ENCODE measurements around the gene SLC9C1.

The SLC9C1 gene

GRCh38 chr3:112133626-112134334, 160.2 kb downstream of the SLC9C1 start:
- intact Hi-C loops (cut with DNase I) = no loop called here
- DNase-seq = no peak

- intact Hi-C loops (cut with DNase I) = no loop called here
Observed at GRCh38 chr3:112132975-112133448, 161.0 kb downstream of the SLC9C1 start, which contains the start of gene GCSAM. Gene GCSAM (minus strand): TSS chr3:112133248. CDS start chr3:112133120, 128 bp downstream.

GRCh38 chr3:112132554-112132953, 161.5 kb downstream of the SLC9C1 start:
- intact Hi-C loops (cut with DNase I) = no loop called here
- no peak for DNase-seq

More at GRCh38 chr3:112132975-112133448, 161.0 kb downstream of the SLC9C1 start, which contains the start of gene GCSAM:
- DNase-seq = peak in 5 of 10 donors; percentile 9 to 87 (median 17)

GRCh38 chr3:112132088-112132487, 161.9 kb downstream of the SLC9C1 start:
- no peak for DNase-seq
- intact Hi-C loops (cut with DNase I) = no loop called here

GRCh38 chr3:112131111-112131510, 162.9 kb downstream of the SLC9C1 start:
- no peak for DNase-seq
- intact Hi-C loops (cut with DNase I) = no loop called here

GRCh38 chr3:112130638-112130993, 163.4 kb downstream of the SLC9C1 start:
- DNase-seq = no peak
- intact Hi-C loops (cut with DNase I) = no loop called here

GRCh38 chr3:112129925-112130637, 163.9 kb downstream of the SLC9C1 start:
- no peak for DNase-seq
- intact Hi-C loops (cut with DNase I) = no loop called here

- intact Hi-C loops (cut with DNase I) = no loop called here
- DNase-seq = no peak
Observed at GRCh38 chr3:112128843-112129727, 164.9 kb downstream of the SLC9C1 start.

- no peak for DNase-seq
- intact Hi-C loops (cut with DNase I) = no loop called here
Observed at GRCh38 chr3:112127522-112128494, 166.2 kb downstream of the SLC9C1 start.

- intact Hi-C loops (cut with DNase I) = no loop called here
- DNase-seq = no peak
Observed at GRCh38 chr3:112126511-112126911, 167.5 kb downstream of the SLC9C1 start.

GRCh38 chr3:112124907-112125607, 169.0 kb downstream of the SLC9C1 start:
- DNase-seq = no peak
- intact Hi-C loops (cut with DNase I) = no loop called here

GRCh38 chr3:112123548-112123947, 170.5 kb downstream of the SLC9C1 start:
- intact Hi-C loops (cut with DNase I) = no loop called here
- no peak for DNase-seq

- DNase-seq = no peak
- intact Hi-C loops (cut with DNase I) = no loop called here
Observed at GRCh38 chr3:112122870-112123269, 171.1 kb downstream of the SLC9C1 start.

GRCh38 chr3:112121577-112122547, 172.2 kb downstream of the SLC9C1 start:
- intact Hi-C loops (cut with DNase I) = no loop called here
- DNase-seq = no peak

GRCh38 chr3:112119962-112120836, 173.8 kb downstream of the SLC9C1 start:
- intact Hi-C loops (cut with DNase I) = no loop called here
- DNase-seq = no peak

GRCh38 chr3:112117841-112118571, 176.0 kb downstream of the SLC9C1 start:
- DNase-seq = peak in 3 of 10 donors; percentile 4 to 71 (median 19)
- intact Hi-C loops (cut with DNase I) = no loop called here
